OCI-LY7 (cell line): ENCODE data around the gene ADAM23.

Experiments
- EZH2phosphoT487 ChIP-seq: fragments of 200-600 bp; sonication (generic); IDR thresholded peaks from 2 replicates; pipeline ENCODE4 v1.6.1; 2018; ENCODE audit warnings: low read depth, borderline replicate concordance, mild to moderate bottlenecking, mixed run types, antibody characterized with exemption, low read length, moderate library complexity, mixed read lengths
- TF ChIP-seq, protein P1 (sequence below): fragments of 200-600 bp; sonication (generic); conservative IDR thresholded peaks from 2 replicates; pipeline ENCODE4 v1.5.1; 2014; ENCODE audit warnings: mild to moderate bottlenecking, antibody characterized with exemption, low read length, moderate library complexity, mixed read lengths

- TF ChIP-seq, protein P1, sequence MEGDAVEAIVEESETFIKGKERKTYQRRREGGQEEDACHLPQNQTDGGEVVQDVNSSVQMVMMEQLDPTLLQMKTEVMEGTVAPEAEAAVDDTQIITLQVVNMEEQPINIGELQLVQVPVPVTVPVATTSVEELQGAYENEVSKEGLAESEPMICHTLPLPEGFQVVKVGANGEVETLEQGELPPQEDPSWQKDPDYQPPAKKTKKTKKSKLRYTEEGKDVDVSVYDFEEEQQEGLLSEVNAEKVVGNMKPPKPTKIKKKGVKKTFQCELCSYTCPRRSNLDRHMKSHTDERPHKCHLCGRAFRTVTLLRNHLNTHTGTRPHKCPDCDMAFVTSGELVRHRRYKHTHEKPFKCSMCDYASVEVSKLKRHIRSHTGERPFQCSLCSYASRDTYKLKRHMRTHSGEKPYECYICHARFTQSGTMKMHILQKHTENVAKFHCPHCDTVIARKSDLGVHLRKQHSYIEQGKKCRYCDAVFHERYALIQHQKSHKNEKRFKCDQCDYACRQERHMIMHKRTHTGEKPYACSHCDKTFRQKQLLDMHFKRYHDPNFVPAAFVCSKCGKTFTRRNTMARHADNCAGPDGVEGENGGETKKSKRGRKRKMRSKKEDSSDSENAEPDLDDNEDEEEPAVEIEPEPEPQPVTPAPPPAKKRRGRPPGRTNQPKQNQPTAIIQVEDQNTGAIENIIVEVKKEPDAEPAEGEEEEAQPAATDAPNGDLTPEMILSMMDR, result no peak
- no peak for TF ChIP-seq EZH2phosphoT487
Observed at GRCh38 chr2:206515580-206515979, 72.2 kb downstream of the ADAM23 start.
